Endothelial cell of umbilical vein (primary cell): ENCODE measurements around the gene R3HDM2. TPM values are rescaled to one million over a fixed set of nuclear protein-coding genes. Genes with fewer than 3 reads are reported as not detected.

Experiments used
- BruUV-seq: library from RNA; stranded (reverse); fragments of 400-500 nt; replicated peaks from 2 replicates; lab custom pipeline; 2021; lab: Mats Ljungman, UMichigan
- CTCF ChIA-PET: fragments of 300-600, 350-600 bp; sonication (Branson Sonifier 250); formaldehyde crosslinking; loops from one replicate; lab custom pipeline; 2021; ENCODE audit warnings: antibody characterized with exemption, inconsistent platforms; lab: Charles Lee
- POLR2A ChIA-PET: fragments of 300-600, 350-600 bp; sonication (Branson Sonifier 250); formaldehyde crosslinking; loops from one replicate; lab custom pipeline; 2021; ENCODE audit warnings: antibody characterized with exemption, inconsistent platforms; lab: Charles Lee
- DNase-seq: peaks from one replicate; pipeline ENCODE4 v3.0.0-alpha.2; 2011; ENCODE audit warnings: low read depth, low spot score
- FAIRE-seq: peaks from 2 replicates; lab custom pipeline; 2011; peaks lifted over from hg19 to GRCh38; lab: Jason Lieb, UNC
- H2AFZ ChIP-seq: 2 replicates; pipeline ENCODE4 v1.6.0; 2012; ENCODE audit warnings: low read depth, low read length, control low read depth, inconsistent platforms
- H3K27ac ChIP-seq: 2 replicates; pipeline ENCODE4 v1.5.1; 2011; ENCODE audit warnings: low read depth, mild to moderate bottlenecking, control low read depth, low read length, moderate library complexity; ENCODE audit not compliant: insufficient read depth
- H3K27me3 ChIP-seq, 2 experiments: 2 replicates each; pipeline versions ENCODE4 v1.6.0 to v1.6.1; 2011; ENCODE audit warnings: low read length in 2 of 2, mixed read lengths in 1 of 2; ENCODE audit not compliant: control insufficient read depth in 2 of 2, insufficient read depth in 2 of 2
- H3K36me3 ChIP-seq, 2 experiments: 2 replicates in 1 of 2; 3 replicates in 1 of 2; pipeline ENCODE4 v1.5.1; 2011; ENCODE audit warnings: low read length in 2 of 2, mild to moderate bottlenecking in 1 of 2, moderate library complexity in 1 of 2; ENCODE audit not compliant: control insufficient read depth in 2 of 2, insufficient read depth in 2 of 2; ENCODE audit errors: extremely low read depth in 1 of 2
- H3K4me1 ChIP-seq: 3 replicates; pipeline ENCODE4 v1.5.1; 2011; ENCODE audit warnings: mild to moderate bottlenecking, low read length; ENCODE audit not compliant: control insufficient read depth, insufficient read depth; ENCODE audit errors: extremely low read depth
- H3K4me2 ChIP-seq: 2 replicates; pipeline ENCODE4 v1.6.1; 2011; ENCODE audit warnings: low read length, control low read depth, mixed read lengths; ENCODE audit not compliant: insufficient read depth
- H3K4me3 ChIP-seq, 3 experiments: fragments of 200-600 bp in 1 of 3; sonication (generic), shearing (Covaris generic) in 1 of 3; replicated peaks in 1 of 3; 2 replicates each; pipeline ENCODE4 v1.5.1; 2011 to 2016; ENCODE audit warnings: control low read depth in 3 of 3, low read length in 3 of 3, mild to moderate bottlenecking in 2 of 3, inconsistent platforms in 1 of 3, low read depth in 1 of 3, moderate library complexity in 1 of 3; ENCODE audit not compliant: insufficient read depth in 1 of 3
- H3K79me2 ChIP-seq: 2 replicates; pipeline ENCODE4 v1.6.0; 2012; ENCODE audit warnings: low read length, inconsistent platforms; ENCODE audit not compliant: control insufficient read depth, insufficient read depth
- H3K9ac ChIP-seq: replicated peaks from 2 replicates; pipeline ENCODE3; 2011; ENCODE audit warnings: low read length, control low read depth; ENCODE audit not compliant: insufficient read depth; ENCODE audit errors: extremely low read depth
- H3K9me1 ChIP-seq: replicated peaks from 3 replicates; pipeline ENCODE4 v1.6.0; 2011; ENCODE audit warnings: mild to moderate bottlenecking, low read length; ENCODE audit not compliant: control insufficient read depth, insufficient read depth; ENCODE audit errors: extremely low read depth
- H3K9me3 ChIP-seq: replicated peaks from 2 replicates; pipeline ENCODE4 v1.5.1; 2012; ENCODE audit warnings: low read length, inconsistent platforms; ENCODE audit not compliant: control insufficient read depth, insufficient read depth
- H4K20me1 ChIP-seq: replicated peaks from 2 replicates; pipeline ENCODE3; 2011; ENCODE audit warnings: mild to moderate bottlenecking, low read length; ENCODE audit not compliant: control insufficient read depth, insufficient read depth; ENCODE audit errors: extremely low read depth
- CTCF ChIP-seq, 2 donors: IDR thresholded peaks; 1 replicate in 1 of 2; 2 replicates in 1 of 2; pipeline ENCODE4 v1.5.1; 2011; ENCODE audit warnings: low read length in 2 of 2, mild to moderate bottlenecking in 2 of 2, moderate library complexity in 2 of 2, control low read depth in 1 of 2, inconsistent platforms in 1 of 2, low read depth in 1 of 2; ENCODE audit not compliant: insufficient read depth in 1 of 2; ENCODE audit errors: extremely low read depth in 1 of 2
- EZH2 ChIP-seq: IDR thresholded peaks from 2 replicates; pipeline ENCODE4 v1.6.1; 2012; ENCODE audit warnings: borderline replicate concordance, low read depth, mild to moderate bottlenecking, moderate library complexity, low read length, inconsistent platforms; ENCODE audit not compliant: severe bottlenecking
- FOS ChIP-seq: IDR thresholded peaks from 2 replicates; pipeline ENCODE4 v1.6.1; 2011; ENCODE audit warnings: mild to moderate bottlenecking, low read length, moderate library complexity, borderline replicate concordance; ENCODE audit not compliant: insufficient read depth
- GATA2 ChIP-seq: IDR thresholded peaks from 2 replicates; pipeline ENCODE4 v1.7.0; 2011; ENCODE audit warnings: low read depth, mild to moderate bottlenecking, moderate library complexity, mixed read lengths, low read length; ENCODE audit not compliant: insufficient read length, insufficient read depth
- JUN ChIP-seq: IDR thresholded peaks from 2 replicates; pipeline ENCODE4 v1.6.1; 2011; ENCODE audit warnings: borderline replicate concordance, low read depth; ENCODE audit not compliant: insufficient read length, insufficient read depth
- MYC ChIP-seq: IDR thresholded peaks from one replicate; pipeline ENCODE4 v1.6.1; 2011; ENCODE audit warnings: mild to moderate bottlenecking, low read depth, low read length
- POLR2A ChIP-seq: IDR thresholded peaks from 2 replicates; pipeline ENCODE4 v1.6.1; 2012; ENCODE audit warnings: low read depth, mild to moderate bottlenecking, control low read depth, low read length
- POLR2AphosphoS5 ChIP-seq: IDR thresholded peaks from 2 replicates; pipeline ENCODE4 v1.6.1; 2012; ENCODE audit warnings: low read depth, mild to moderate bottlenecking, control low read depth, low read length, moderate library complexity; ENCODE audit not compliant: insufficient read depth
- dilution Hi-C: fragments of 300-500 bp; cut with MboI; formaldehyde crosslinking; loops from one replicate; pipeline ENCODE4 v1.15.0; 2019; ENCODE audit warnings: low sequenced_read_pairs; ENCODE audit not compliant: extremely low pct_ligation_motif_present
- intact Hi-C: fragments of 100-400 bp; cut with micrococcal nuclease; formaldehyde crosslinking; loops from one replicate; pipeline ENCODE4 v1.10.0; 2022
- polyA plus RNA-seq, 4 experiments: library from polyadenylated mRNA; depleted of rRNA in 3 of 4; stranded (reverse) in 3 of 4; unstranded in 1 of 4; fragments of >200 nt; gene quantifications; 2 replicates each; pipeline versions ENCODE4 v1.2.1 to v1.2.3, GENCODE V29; 2011 to 2012; ENCODE audit warnings: missing spikeins in 1 of 4
- total RNA-seq: library from RNA; stranded (reverse); gene quantifications from 2 replicates; pipeline ENCODE4 v1.2.3, GENCODE V29; 2021

The R3HDM2 gene
- total and polyA plus RNA-seq, 2 donors (not counting 3 experiments of a cell fraction or from before 2014, with no cell fraction given): 26.1 to 31.3 TPM

- H3K4me2 ChIP-seq: no peak overlapping the region
- no peak overlapping the region for H3K9ac ChIP-seq
- H3K9me3 ChIP-seq: no peaks in the 10 kb centered on the region
- no peaks in the 10 kb centered on the region for H3K79me2 ChIP-seq
- H3K9me1 ChIP-seq: no peaks in the 10 kb centered on the region
- FAIRE-seq: no peak
- no peak overlapping the region for H2AFZ ChIP-seq
- no peaks in the 10 kb centered on the region for H4K20me1 ChIP-seq
- dilution Hi-C loops: no loop called here
- no peak for TF ChIP-seq JUN
- H3K4me1 ChIP-seq: no peaks in the 10 kb centered on the region
- intact Hi-C loops: no loop called here
- H3K27me3 ChIP-seq: no peaks in the 10 kb centered on the region
- no peak overlapping the region for H3K27ac ChIP-seq
- H3K4me3 ChIP-seq: no peak overlapping the region
- ChIA-PET POLR2A (no interaction called here), CTCF (interaction anchor here (1.8 to 2.2 kb wide), 2 partner anchors 7 to 109 kb away, joined by 7 to 12 read pairs; no protein-coding TSS in a partner anchor)
- no peaks in the 10 kb centered on the region for H3K36me3 ChIP-seq
- BruUV-seq: no TSS peak
- no peak for DNase-seq
Measured at GRCh38 chr12:57343703-57344378, 87.0 kb downstream of the R3HDM2 start.

GRCh38 chr12:57342207-57342691 is 88.6 kb downstream of the R3HDM2 start:
- H3K9me3 ChIP-seq: no peaks in the 10 kb centered on the region
- no peak overlapping the region for H3K4me3 ChIP-seq
- FAIRE-seq: no peak
- no peaks in the 10 kb centered on the region for H3K79me2 ChIP-seq
- no peaks in the 10 kb centered on the region for H3K36me3 ChIP-seq
- no peak overlapping the region for H3K4me2 ChIP-seq
- no peak overlapping the region for H2AFZ ChIP-seq
- intact Hi-C loops (no loop called here), dilution Hi-C loops (no loop called here)
- H3K4me1 ChIP-seq: no peaks in the 10 kb centered on the region
- H3K9me1 ChIP-seq: no peaks in the 10 kb centered on the region
- no peak overlapping the region for H3K27ac ChIP-seq
- TF ChIP-seq MYC (no peak), POLR2AphosphoS5 (no peak), CTCF (IDR thresholded peaks at IDR 0.05; ENCODE audit: extremely low read depth in 1 of 2, insufficient read depth in 1 of 2, low read depth in 1 of 2, low read length in 2 of 2) (no peak), EZH2 (no peak), GATA2 (no peak), FOS (no peak), POLR2A (no peak), JUN (no peak)
- BruUV-seq: no TSS peak
- ChIA-PET CTCF (interaction anchor here (0.6 to 2.2 kb wide), 13 partner anchors 9 to 273 kb away, joined by 3 to 12 read pairs (median 4); no protein-coding TSS in a partner anchor), POLR2A (no interaction called here)
- no peaks in the 10 kb centered on the region for H4K20me1 ChIP-seq
- H3K9ac ChIP-seq: no peak overlapping the region
- no peaks in the 10 kb centered on the region for H3K27me3 ChIP-seq
- DNase-seq: peak; percentile 5
